Gastrocnemius medialis (tissue), 4 donors: Measurements from ENCODE around the gene CCDC27. TPM values are rescaled to one million over a fixed set of nuclear protein-coding genes. Genes with fewer than 3 reads are reported as not detected.

Experiments used
- ATAC-seq, 2 donors: fragments of 150-250 bp; one replicate each; pipeline ENCODE4 v1.9.1; 2016
- DNase-seq, 2 donors: peaks; one replicate each; pipeline ENCODE4 v3.0.0-alpha.2; 2019
- H3K27ac ChIP-seq, 4 donors: fragments of 200-600 bp; sonication (generic); 1 replicate in 1 of 4; 2 replicates in 3 of 4; pipeline ENCODE4 v1.5.1; 2016 to 2018; ENCODE audit warnings: mild to moderate bottlenecking in 2 of 4, moderate library complexity in 1 of 4
- H3K27me3 ChIP-seq, 3 donors: fragments of 200-600 bp; sonication (generic) in 2 of 3; 1 replicate in 1 of 3; 2 replicates in 2 of 3; pipeline versions ENCODE4 v1.5.1 to v1.6.0; 2016 to 2019; ENCODE audit warnings: mild to moderate bottlenecking in 1 of 3, moderate library complexity in 1 of 3
- H3K36me3 ChIP-seq, 2 donors: fragments of 200-600 bp; sonication (generic) in 1 of 2; one replicate each; pipeline ENCODE4 v1.5.1; 2017 to 2018
- H3K4me1 ChIP-seq, 2 donors: fragments of 200-600 bp; sonication (generic) in 1 of 2; one replicate each; pipeline ENCODE4 v1.5.1; 2016 to 2017; ENCODE audit warnings: mild to moderate bottlenecking in 2 of 2
- H3K4me3 ChIP-seq, 4 donors: fragments of 200-600 bp; sonication (generic) in 3 of 4; 1 replicate in 1 of 4; 2 replicates in 3 of 4; pipeline ENCODE4 v1.5.1; 2016 to 2019; ENCODE audit warnings: mild to moderate bottlenecking in 2 of 4
- H3K9me3 ChIP-seq, 3 donors: fragments of 200-600 bp; sonication (generic) in 2 of 3; 1 replicate in 1 of 3; 2 replicates in 2 of 3; pipeline ENCODE4 v1.5.1; 2016 to 2019
- CTCF ChIP-seq, 5 experiments: fragments of 450-650 bp in 3 of 5; fragments of 200-600 bp in 2 of 5; sonication (generic) in 2 of 5; IDR thresholded peaks in 4 of 5; conservative IDR thresholded peaks in 1 of 5; 1 replicate in 4 of 5; 2 replicates in 1 of 5; pipeline ENCODE4 v1.5.1; 2016 to 2019; ENCODE audit warnings: antibody characterized with exemption in 5 of 5, mild to moderate bottlenecking in 3 of 5, moderate library complexity in 3 of 5
- POLR2A ChIP-seq, 2 donors: fragments of 450-650 bp; IDR thresholded peaks; one replicate each; pipeline ENCODE4 v1.6.1; 2017; ENCODE audit warnings: antibody characterized with exemption in 2 of 2, mild to moderate bottlenecking in 2 of 2, moderate library complexity in 2 of 2
- in situ Hi-C, 4 donors: fragments of 200-750 bp; cut with MboI; loops; one replicate each; pipeline versions ENCODE4 v1.15.0 to v1.8.0; 2017; ENCODE audit warnings: low sequenced_read_pairs in 4 of 4
- intact Hi-C: fragments of 100-400 bp; cut with DNase I; formaldehyde crosslinking; loops from one replicate; pipeline ENCODE4 v1.15.1; 2023; ENCODE audit warnings: low total_unique reads
- total RNA-seq, 4 donors: library from RNA; depleted of rRNA; stranded (reverse); fragments of >200 nt; gene quantifications; one replicate each; pipeline versions ENCODE4 v1.1.0 to v1.2.3, GENCODE V29; 2016

CCDC27 gene
- total RNA-seq, 4 donors from 2014 or later, result 0.09 TPM; not detected in 3

GRCh38 chr1:3712573-3713535 lies 39.4 kb upstream of the CCDC27 start:
- no peak overlapping the region for H3K4me3 ChIP-seq
- in situ Hi-C loops, result loop anchor here in 1 of 4 donors (25.0 kb wide), 1 partner anchor 99 kb away; no protein-coding TSS in a partner anchor
- ATAC-seq, result no peak
- peaks cover 20 to 25% of the 10 kb centered on the region in 2 donors for H3K4me1 ChIP-seq
- intact Hi-C loops, result no loop called here
- H3K9me3 ChIP-seq, result no peaks in the 10 kb centered on the region
- DNase-seq, result no peak
- H3K27ac ChIP-seq, result no peak overlapping the region
- H3K27me3 ChIP-seq, result peaks cover 0 to 2% (median 0%) of the 10 kb centered on the region in 3 donors
- H3K36me3 ChIP-seq, result no peaks in the 10 kb centered on the region
- TF ChIP-seq POLR2A (IDR thresholded peaks at IDR 0.05), result no peak
- no peak for TF ChIP-seq CTCF (IDR thresholded peaks at IDR 0.05 in 4 of 5, conservative IDR thresholded peaks at IDR 0.05 in 1 of 5)

GRCh38 chr1:3713840-3714239 lies 38.4 kb upstream of the CCDC27 start:
- Histone ChIP-seq H3K4me3 (no peak overlapping the region), H3K4me1 (peaks cover 20 to 25% of the 10 kb centered on the region in 2 donors), H3K9me3 (no peaks in the 10 kb centered on the region), H3K36me3 (no peaks in the 10 kb centered on the region), H3K27ac (peak overlapping the region; percentile 8 to 58 (median 56)), H3K27me3 (peaks cover 0 to 1% (median 0%) of the 10 kb centered on the region in 3 donors)
- ATAC-seq, result no peak
- TF ChIP-seq CTCF (IDR thresholded peaks at IDR 0.05 in 4 of 5, conservative IDR thresholded peaks at IDR 0.05 in 1 of 5), result no peak
- no peak for TF ChIP-seq POLR2A (IDR thresholded peaks at IDR 0.05)
- no peak for DNase-seq
- intact Hi-C loops, result no loop called here
- in situ Hi-C loops, result loop anchor here in 1 of 4 donors (25.0 kb wide), 1 partner anchor 98 kb away; no protein-coding TSS in a partner anchor

- Histone ChIP-seq H3K36me3 (no peaks in the 10 kb centered on the region), H3K4me1 (peaks cover 20 to 25% of the 10 kb centered on the region in 2 donors), H3K27ac (peak overlapping the region; percentile 8 to 58 (median 56)), H3K27me3 (no peaks in the 10 kb centered on the region), H3K9me3 (no peaks in the 10 kb centered on the region), H3K4me3 (no peak overlapping the region)
- in situ Hi-C loops (loop anchor here in 1 of 4 donors (25.0 kb wide), 1 partner anchor 98 kb away; no protein-coding TSS in a partner anchor), intact Hi-C loops (no loop called here)
- TF ChIP-seq POLR2A (IDR thresholded peaks at IDR 0.05), result no peak
- no peak for TF ChIP-seq CTCF (IDR thresholded peaks at IDR 0.05 in 4 of 5, conservative IDR thresholded peaks at IDR 0.05 in 1 of 5)
- ATAC-seq, result peak; percentile 67 to 69
- DNase-seq, result peak; percentile 29 to 70
These were observed 37.9 kb upstream of the CCDC27 start for GRCh38 chr1:3714284-3714741.

DNA sequence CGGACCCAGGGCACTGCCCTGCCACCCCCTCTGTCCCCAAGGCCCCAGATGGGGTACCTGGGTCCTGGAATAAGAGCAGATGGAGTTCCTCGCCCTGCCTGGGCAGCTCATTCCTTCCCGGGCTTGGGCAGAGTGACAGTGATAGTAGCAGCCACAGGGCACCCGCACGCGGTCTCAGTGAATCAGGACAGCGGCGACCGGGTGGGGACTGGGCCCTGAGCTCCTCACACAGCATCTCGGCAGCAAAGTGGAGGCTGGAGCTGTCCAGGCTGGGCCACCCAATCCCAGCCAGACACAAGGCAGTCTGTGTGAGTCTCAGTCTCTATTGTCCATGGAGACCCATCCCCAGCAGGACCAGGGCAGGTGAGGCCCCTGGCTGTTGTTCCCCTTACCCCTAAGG lies 37.4 kb upstream of the CCDC27 start:
- Histone ChIP-seq H3K36me3 (no peaks in the 10 kb centered on the region), H3K27ac (peak overlapping the region; percentile 8 to 58 (median 56)), H3K9me3 (no peaks in the 10 kb centered on the region), H3K4me1 (peaks cover 20 to 25% of the 10 kb centered on the region in 2 donors), H3K27me3 (no peaks in the 10 kb centered on the region), H3K4me3 (no peak overlapping the region)
- in situ Hi-C loops (loop anchor here in 1 of 4 donors (25.0 kb wide), 1 partner anchor 97 kb away; no protein-coding TSS in a partner anchor), intact Hi-C loops (no loop called here)
- ATAC-seq (peak; percentile 8 to 26), DNase-seq (no peak)
- no peak for TF ChIP-seq CTCF (IDR thresholded peaks at IDR 0.05 in 4 of 5, conservative IDR thresholded peaks at IDR 0.05 in 1 of 5)
- TF ChIP-seq POLR2A (IDR thresholded peaks at IDR 0.05), result no peak
